NCI-H2081 (cell line): Measurements from ENCODE around the gene RAVER1.
A peak's percentile ranks its signal among the peaks of the same experiment; 100 is the strongest.

ENCODE experiments used
- DNase-seq, 2 experiments: peaks; one replicate each; lab custom pipeline; 2025; lab: John Stamatoyannopoulos, UW

Gene RAVER1

DNA sequence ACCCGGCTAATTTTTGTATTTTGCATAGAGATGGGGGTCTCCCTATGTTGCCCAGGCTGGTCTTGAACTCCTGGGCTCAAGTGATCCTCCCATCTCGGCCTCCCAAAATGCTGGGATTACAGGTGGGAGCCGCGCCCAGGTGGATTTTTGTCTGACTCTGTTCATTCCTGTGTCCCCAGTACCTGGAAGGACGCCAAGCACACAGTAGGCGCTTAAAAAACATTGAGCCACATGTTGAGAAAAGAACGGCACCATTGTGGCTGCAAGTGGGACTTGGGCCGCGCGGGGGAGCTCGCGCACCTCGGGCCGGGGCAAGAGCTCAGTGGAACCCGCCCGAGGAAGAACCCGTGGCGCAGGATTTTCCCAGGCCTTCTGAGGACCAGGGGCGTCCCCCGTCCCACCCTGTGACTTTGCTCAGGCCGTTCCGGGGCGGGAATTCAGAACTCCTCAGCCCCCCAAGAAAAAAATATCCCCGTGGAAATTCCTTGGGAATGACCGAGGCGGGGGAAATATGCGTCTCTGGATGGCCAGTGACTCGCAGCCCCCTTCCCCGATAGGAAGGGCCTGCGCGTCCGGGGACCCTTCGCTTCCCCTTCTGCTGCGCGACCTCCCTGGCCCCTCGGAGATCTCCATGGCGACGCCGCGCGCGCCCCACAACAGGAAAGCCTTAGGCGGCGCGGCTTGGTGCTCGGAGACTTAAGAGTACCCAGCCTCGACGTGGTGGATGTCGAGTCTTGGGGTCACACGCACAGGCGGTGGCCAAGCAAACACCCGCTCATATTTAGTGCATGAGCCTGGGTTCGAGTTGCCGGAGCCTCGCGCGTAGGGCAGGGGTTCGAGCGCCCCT, 63.8 kb downstream of the RAVER1 start:
- peak; percentile 66 to 67 for DNase-seq

DNA sequence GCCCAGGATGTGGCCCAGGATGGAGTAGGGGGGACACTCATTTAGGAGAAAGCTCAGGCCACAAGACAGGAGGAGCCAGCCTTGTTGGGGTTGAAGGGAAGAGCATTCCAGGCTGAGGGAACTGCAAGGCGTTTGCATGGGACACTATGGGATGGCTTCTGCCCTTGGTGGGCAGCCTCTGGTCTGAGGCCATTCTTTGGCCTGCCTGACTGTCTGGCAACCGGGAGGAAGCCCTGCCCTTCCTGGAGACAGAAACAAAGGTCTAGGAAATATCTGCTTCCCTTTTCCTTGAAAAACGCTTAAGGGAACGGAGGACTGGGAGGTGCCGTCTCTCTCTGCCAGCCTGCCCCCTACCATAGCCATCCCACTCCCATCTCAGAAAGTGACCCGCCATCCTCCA, 65.3 kb downstream of the RAVER1 start:
- no peak for DNase-seq

DNA sequence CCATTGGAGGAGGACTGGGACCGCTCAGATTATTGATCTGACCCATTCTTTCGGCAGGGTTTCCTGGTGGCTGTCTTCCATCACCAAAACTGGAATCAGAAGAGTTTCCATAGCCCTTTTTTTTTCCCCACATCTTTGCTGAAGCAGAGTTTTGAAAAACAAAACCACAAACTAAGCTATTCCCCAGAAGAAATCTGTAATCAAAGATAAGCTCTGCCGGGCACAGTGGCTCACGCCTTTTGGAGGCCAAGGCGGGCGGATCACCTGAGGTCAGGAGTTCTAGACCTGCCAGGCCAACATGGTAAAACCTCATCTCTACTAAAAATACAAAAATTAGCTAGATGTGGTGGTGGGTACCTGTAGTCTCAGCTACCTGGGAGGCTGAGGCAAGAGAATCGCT, 66.6 kb downstream of the RAVER1 start:
- no peak for DNase-seq
